Measurements from ENCODE around the gene MYBPC3. TPM values are rescaled to one million over a fixed set of nuclear protein-coding genes. Genes with fewer than 3 reads are reported as not detected.

The MYBPC3 gene
- total RNA-seq, 1 experiment from 2014 or later = not detected

- BruUV-seq (replicated peaks) = no TSS peak
- DNase-seq (ENCODE audit: unreplicated experiment) = no peak
- intact Hi-C loops (cut with micrococcal nuclease) = no loop called here
- Mint-ChIP-seq H3K4me3 (ENCODE audit: unreplicated experiment) (no peak overlapping the region), H3K4me1 (ENCODE audit: insufficient read depth, unreplicated experiment) (no peaks in the 10 kb centered on the region), H3K27me3 (ENCODE audit: insufficient read depth, unreplicated experiment) (no peaks in the 10 kb centered on the region), H3K36me3 (ENCODE audit: insufficient read depth, unreplicated experiment) (peaks cover 11% of the 10 kb centered on the region), H3K27ac (ENCODE audit: low read depth, unreplicated experiment) (no peak overlapping the region), H3K9me3 (ENCODE audit: unreplicated experiment) (no peaks in the 10 kb centered on the region)
- ChIA-PET CTCF (interaction anchor here (0.6 to 0.8 kb wide), 2 partner anchors 20 to 40 kb away, joined by 3 read pairs; no protein-coding TSS in a partner anchor), POLR2A (interaction anchor here (0.6 kb wide), 1 partner anchor 347 kb away, joined by 4 read pairs; no protein-coding TSS in a partner anchor)
- TF ChIP-seq CTCF (IDR thresholded peaks at IDR 0.05; ENCODE audit: unreplicated experiment) = no peak
These were observed 18.5 kb downstream of the MYBPC3 start for GRCh38 chr11:47333886-47334443.

- BruUV-seq (replicated peaks) = no TSS peak
- intact Hi-C loops (cut with micrococcal nuclease) = no loop called here
- POLR2A ChIA-PET = interaction anchor here (0.6 kb wide), 1 partner anchor 348 kb away, joined by 4 read pairs; no protein-coding TSS in a partner anchor
These were observed 19.0 kb downstream of the MYBPC3 start for GRCh38 chr11:47333526-47333845.

GRCh38 chr11:47332791-47333525, 19.5 kb downstream of the MYBPC3 start:
- ChIA-PET CTCF (interaction anchor here (0.7 kb wide), 1 partner anchor 161 kb away, joined by 3 read pairs; no protein-coding TSS in a partner anchor), POLR2A (interaction anchor here (0.6 kb wide), 1 partner anchor 348 kb away, joined by 4 read pairs; no protein-coding TSS in a partner anchor)
- Mint-ChIP-seq H3K4me3 (ENCODE audit: unreplicated experiment) (no peak overlapping the region), H3K27ac (ENCODE audit: low read depth, unreplicated experiment) (no peak overlapping the region), H3K4me1 (ENCODE audit: insufficient read depth, unreplicated experiment) (no peaks in the 10 kb centered on the region), H3K9me3 (ENCODE audit: unreplicated experiment) (no peaks in the 10 kb centered on the region), H3K36me3 (ENCODE audit: insufficient read depth, unreplicated experiment) (peaks cover 15% of the 10 kb centered on the region), H3K27me3 (ENCODE audit: insufficient read depth, unreplicated experiment) (no peaks in the 10 kb centered on the region)
- intact Hi-C loops (cut with micrococcal nuclease) = no loop called here
- TF ChIP-seq CTCF (IDR thresholded peaks at IDR 0.05; ENCODE audit: unreplicated experiment) = no peak
- BruUV-seq (replicated peaks) = no TSS peak
- DNase-seq (ENCODE audit: unreplicated experiment) = no peak

More at GRCh38 chr11:47333526-47333845, 19.0 kb downstream of the MYBPC3 start:
- Mint-ChIP-seq H3K4me3 (ENCODE audit: unreplicated experiment) (no peak overlapping the region), H3K27me3 (ENCODE audit: insufficient read depth, unreplicated experiment) (no peaks in the 10 kb centered on the region), H3K36me3 (ENCODE audit: insufficient read depth, unreplicated experiment) (peaks cover 11% of the 10 kb centered on the region), H3K4me1 (ENCODE audit: insufficient read depth, unreplicated experiment) (no peaks in the 10 kb centered on the region), H3K27ac (ENCODE audit: low read depth, unreplicated experiment) (no peak overlapping the region), H3K9me3 (ENCODE audit: unreplicated experiment) (no peaks in the 10 kb centered on the region)
- TF ChIP-seq CTCF (IDR thresholded peaks at IDR 0.05; ENCODE audit: unreplicated experiment) = no peak
- no peak for DNase-seq (ENCODE audit: unreplicated experiment)
- CTCF ChIA-PET = interaction anchor here (0.8 kb wide), 1 partner anchor 41 kb away, joined by 3 read pairs; no protein-coding TSS in a partner anchor

GRCh38 chr11:47332303-47332711, 20.2 kb downstream of the MYBPC3 start:
- ChIA-PET POLR2A (no interaction called here), CTCF (interaction anchor here (0.7 kb wide), 1 partner anchor 160 kb away, joined by 3 read pairs; no protein-coding TSS in a partner anchor)
- DNase-seq (ENCODE audit: unreplicated experiment) = no peak
- intact Hi-C loops (cut with micrococcal nuclease) = no loop called here
- no peak for TF ChIP-seq CTCF (IDR thresholded peaks at IDR 0.05; ENCODE audit: unreplicated experiment)
- Mint-ChIP-seq H3K4me1 (ENCODE audit: insufficient read depth, unreplicated experiment) (no peaks in the 10 kb centered on the region), H3K4me3 (ENCODE audit: unreplicated experiment) (no peak overlapping the region), H3K36me3 (ENCODE audit: insufficient read depth, unreplicated experiment) (peaks cover 21% of the 10 kb centered on the region), H3K27ac (ENCODE audit: low read depth, unreplicated experiment) (no peak overlapping the region), H3K27me3 (ENCODE audit: insufficient read depth, unreplicated experiment) (no peaks in the 10 kb centered on the region), H3K9me3 (ENCODE audit: unreplicated experiment) (no peaks in the 10 kb centered on the region)
- BruUV-seq (replicated peaks) = no TSS peak
